Activated CD8-positive, alpha-beta memory T cell treated with anti-CD3 and anti-CD28 coated beads, Interleukin-2, amount 50 U/mL, for 24 hours (primary cell): ENCODE data around the gene AGMO.

Experiments
- DNase-seq: peaks from one replicate; pipeline ENCODE4 v3.0.0-alpha.2; 2020; ENCODE audit errors: extremely low read depth

Gene AGMO

DNA sequence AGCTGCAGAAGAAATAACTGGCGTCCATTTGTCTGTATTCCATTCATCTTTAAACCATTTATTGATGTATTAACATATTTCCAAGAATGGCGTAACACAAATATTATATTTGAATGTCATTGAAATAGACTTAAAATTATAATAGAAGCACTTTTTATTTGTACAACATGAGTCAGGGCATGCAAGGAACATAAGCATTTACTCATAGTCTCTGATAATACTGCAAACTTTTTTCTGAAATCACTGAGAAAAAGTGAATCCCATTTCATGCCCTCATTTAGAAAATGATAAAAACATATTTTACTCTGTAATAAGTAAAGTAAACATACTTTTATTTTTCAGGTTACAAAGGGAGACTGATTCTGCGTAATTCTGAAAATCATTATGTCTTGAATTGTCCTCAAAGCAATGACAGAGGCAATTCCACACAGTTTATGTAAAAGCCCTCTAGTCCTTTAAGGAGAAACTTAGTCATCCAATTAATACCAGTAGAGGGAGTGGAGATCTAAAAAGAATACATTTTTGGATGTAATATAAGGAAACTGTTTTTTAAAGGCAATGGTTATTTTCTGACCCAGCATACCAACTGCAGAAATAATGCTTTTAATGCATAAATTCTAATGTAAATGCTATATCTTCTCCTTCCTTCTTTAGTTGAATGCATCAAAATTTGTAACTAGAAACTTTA lies 58.1 kb downstream of the AGMO start:
- DNase-seq = no peak

- DNase-seq = no peak
These were observed 63.4 kb downstream of the AGMO start for GRCh38 chr7:15498465-15498864.

GRCh38 chr7:15495170-15495569 lies 66.6 kb downstream of the AGMO start:
- DNase-seq = no peak

DNA sequence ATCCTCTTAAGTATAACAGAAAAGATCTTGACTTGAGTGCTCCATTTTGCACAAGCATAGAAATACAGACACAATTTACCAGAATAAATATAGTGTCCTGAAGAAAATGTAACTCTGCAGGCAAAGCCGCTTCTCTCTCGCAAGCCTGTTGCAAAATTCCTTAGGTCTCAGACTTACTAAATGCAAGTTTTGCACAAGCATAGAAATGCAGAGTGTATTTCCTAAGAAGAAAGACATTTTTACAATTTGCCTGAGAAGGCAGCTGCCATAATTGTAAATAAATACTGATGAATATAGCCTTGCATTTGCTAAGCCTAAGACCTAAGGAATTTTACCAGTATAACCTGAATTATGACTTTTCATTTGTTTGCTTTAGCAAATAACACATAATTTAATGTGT lies 67.1 kb downstream of the AGMO start:
- no peak for DNase-seq

GRCh38 chr7:15491361-15491760 lies 70.5 kb downstream of the AGMO start:
- DNase-seq = no peak

GRCh38 chr7:15490291-15490690 lies 71.5 kb downstream of the AGMO start:
- DNase-seq = no peak

GRCh38 chr7:15489861-15490260 lies 72.0 kb downstream of the AGMO start:
- DNase-seq = no peak

DNA sequence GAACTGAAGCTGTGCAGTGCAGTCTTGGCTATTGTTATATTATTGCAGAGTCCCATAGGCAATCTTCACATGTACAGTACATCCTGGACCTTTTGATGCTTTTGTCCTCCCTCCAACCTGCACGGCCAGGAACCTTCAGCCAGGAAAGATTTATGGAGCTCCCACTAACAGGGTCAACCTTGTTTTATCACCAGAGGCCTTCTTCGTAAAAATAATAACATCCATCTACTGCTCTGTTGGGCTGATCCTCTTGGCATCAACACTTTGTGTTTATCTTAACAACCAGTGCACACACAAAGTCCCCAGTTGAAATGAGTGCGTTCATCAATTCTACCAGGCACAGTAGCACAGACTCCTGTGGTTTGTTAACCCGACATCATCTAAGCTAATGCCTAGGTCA lies 72.4 kb downstream of the AGMO start:
- no peak for DNase-seq

DNA sequence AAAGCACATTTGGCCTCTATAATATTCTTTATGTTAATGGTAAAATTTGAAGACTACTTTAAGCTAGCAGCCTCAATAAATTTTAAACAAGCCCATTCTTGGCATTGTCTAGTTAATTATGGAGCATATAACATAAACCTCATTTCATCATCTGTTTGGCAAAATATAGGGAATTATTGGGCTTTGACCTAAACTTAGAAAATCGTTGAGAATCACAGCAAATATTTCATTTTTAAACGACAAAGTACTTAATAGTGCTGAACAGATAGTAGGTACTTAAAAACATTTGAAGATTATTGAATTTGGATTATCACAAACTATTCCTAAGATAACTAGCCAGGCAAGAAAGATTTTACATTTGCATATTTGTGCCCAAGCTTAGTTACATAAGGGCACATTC lies 73.4 kb downstream of the AGMO start:
- DNase-seq = no peak

DNA sequence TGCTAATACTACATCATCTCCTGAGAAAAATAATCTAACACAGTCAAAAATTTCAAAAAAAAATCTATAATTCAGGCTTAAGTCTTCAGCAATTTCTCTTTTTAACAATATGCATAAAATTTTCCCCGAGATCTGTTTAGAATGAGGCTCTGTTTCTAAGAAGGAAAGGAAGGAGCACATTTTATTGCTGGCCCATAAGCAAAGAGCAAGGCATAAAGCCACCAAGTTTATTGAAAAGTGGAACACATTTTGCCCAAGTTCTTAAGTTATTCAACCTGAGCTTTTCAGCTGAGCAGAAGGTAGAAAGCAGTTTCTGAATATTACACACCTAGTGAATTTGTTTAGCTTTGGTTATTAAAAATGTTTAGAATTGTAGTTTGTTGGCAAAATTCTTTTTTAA lies 73.9 kb downstream of the AGMO start:
- DNase-seq = no peak

GRCh38 chr7:15485998-15486397 lies 75.8 kb downstream of the AGMO start:
- DNase-seq = no peak

GRCh38 chr7:15485431-15485830 lies 76.4 kb downstream of the AGMO start:
- DNase-seq = no peak

- no peak for DNase-seq
These were observed 80.7 kb downstream of the AGMO start for GRCh38 chr7:15481132-15481531.

- no peak for DNase-seq
These were observed 83.4 kb downstream of the AGMO start for GRCh38 chr7:15478401-15478800.

- DNase-seq = no peak
These were observed 85.3 kb downstream of the AGMO start for GRCh38 chr7:15476531-15476918.

DNA sequence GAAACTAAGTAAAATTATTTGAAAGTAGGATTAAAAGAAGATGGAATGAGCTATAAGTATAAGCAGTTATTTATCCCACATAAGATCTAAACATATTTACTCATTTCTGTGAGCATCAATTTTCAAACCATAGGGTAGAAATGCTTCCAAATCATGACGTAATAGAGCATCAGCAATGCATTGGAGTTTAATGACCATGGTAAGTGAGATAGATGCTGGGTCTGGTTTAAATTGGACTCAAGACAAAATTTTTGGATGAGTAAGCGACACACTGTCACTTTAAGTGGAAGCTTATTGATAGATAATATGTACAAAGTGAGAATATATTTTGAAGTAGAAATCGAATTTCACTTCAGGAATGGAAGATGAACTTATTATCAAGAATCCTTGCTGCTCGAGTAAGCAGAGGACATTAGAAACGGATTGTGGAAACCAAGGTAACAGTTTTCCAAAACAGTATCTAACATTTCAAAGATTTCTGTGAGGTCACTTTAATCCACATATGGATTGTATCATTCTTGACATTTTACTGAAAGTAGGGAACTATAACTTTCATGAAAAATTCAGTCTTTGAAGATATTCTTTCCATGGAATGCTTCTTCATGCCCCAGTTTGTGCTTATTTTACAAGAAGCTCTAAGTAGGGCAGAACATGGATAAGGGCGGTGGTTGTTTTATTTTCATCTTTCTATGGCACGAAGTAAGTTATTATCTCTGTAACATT lies 85.8 kb downstream of the AGMO start:
- DNase-seq = no peak

DNA sequence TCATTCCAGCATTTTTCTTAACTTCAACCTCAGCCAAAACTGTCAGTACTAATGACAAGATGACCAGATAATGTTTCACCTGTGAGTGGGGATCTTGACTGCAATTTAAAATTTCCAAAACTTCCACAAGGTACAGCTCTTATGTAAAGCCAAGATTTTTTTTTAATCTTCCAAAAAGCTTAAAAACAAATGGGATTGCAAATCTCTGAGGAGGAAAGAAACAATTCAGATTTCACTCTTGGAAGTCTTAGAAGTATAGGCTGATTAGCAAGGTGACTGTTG lies 90.2 kb downstream of the AGMO start:
- no peak for DNase-seq

- no peak for DNase-seq
These were observed 90.8 kb downstream of the AGMO start for GRCh38 chr7:15470825-15471668.

DNA sequence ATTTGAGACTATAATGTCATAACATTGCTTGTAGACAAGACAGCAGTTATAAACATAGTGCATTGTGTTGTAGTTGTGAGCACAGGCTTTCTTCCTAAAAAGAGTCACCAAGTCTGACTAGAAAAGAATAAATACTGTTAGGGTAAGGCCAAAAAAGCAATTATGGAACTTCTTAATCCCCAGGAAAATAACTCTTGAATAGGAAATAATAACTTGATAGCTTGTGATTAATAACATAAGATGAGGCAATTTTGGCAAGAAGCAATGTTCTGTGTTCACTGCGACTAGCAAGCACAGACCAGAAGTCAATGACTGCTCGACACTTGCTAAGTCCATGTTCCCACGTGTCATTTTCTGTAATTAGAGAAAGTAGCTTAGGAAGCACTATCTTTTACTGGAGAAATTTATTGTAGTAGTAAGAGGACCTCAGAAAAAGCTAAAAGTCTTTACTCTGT lies 97.1 kb downstream of the AGMO start:
- no peak for DNase-seq

DNA sequence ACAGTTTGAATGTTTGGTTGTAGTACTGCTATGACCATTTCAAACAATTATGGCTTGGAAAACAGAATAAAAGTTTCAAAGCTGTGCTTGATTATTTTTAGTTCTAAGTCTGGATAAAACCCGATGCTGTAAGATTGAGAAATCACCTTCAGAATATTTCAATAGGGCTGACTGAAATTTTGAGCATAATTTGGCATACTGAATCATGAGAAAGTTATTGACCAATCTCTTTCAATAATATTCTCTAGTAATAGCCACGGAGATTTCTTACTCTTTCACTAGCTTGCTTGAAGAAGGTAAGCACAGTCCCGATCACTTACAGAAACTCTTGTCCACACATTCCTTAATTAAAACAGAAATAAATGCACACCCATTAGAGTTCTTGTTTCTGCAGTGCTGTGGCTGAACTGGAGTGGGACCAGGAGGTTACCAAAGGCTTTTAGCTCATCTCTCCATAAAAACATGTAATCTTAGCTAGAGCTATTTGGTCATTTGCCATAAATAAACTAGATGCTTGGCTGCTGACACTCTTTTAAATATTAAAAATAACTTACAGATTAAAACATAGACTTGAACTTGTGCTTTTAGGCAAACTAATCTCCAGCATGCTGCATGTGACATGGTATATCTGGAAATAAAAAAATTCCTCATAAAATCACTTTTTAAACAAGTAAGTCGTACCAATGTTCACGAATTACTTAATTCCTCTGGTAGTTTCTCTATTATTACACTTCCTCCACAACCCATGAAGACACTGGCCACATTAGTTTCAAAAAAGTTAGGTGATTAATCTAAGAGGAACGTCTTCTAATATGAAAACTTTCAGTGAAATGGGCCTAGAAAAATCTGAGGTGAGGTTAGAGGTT lies 97.8 kb downstream of the AGMO start:
- DNase-seq = no peak

DNA sequence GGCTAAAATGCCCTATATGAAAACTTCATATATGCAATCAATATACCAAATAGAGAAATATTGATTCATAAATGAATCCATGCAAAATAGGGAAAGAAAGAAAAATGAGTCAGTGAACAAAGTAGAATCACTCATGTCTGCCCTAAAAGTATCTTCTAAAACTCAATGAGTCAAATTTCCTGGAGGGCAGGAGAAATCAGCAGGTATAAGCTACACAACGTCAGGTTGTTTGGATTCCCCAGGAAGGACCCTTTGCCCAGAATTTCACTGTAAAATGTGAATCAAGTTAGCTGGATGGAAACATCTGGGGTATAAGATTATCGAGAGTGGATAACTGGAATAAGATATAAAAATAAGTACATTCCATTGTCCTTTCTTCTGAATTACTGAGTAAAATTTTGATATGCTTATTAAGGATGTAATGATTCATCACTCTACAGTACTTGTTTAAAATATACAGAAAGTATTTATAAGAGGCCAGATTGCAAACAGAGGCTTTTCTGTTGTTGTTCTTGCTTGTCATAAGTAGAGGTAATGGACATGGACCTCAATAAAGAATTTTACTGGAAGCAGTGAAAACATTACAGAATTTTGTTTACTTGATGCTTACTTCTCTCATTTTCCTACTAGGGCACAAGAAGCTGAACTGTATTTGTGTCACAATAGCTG lies 99.0 kb downstream of the AGMO start:
- DNase-seq = no peak
